GM15510 (cell line): ENCODE data around the gene LDLRAD3.

Source experiments
- POLR2A ChIP-seq: IDR thresholded peaks from 3 replicates; pipeline ENCODE4 v1.6.1; 2011; ENCODE audit warnings: borderline replicate concordance; ENCODE audit not compliant: insufficient read length; ENCODE audit errors: extremely low read depth

The LDLRAD3 gene

GRCh38 chr11:36053862-36054261 is 110.0 kb downstream of the LDLRAD3 start:
- no peak for TF ChIP-seq POLR2A

GRCh38 chr11:36054628-36055027 is 110.8 kb downstream of the LDLRAD3 start:
- no peak for TF ChIP-seq POLR2A

GRCh38 chr11:36056160-36056751 is 112.4 kb downstream of the LDLRAD3 start:
- no peak for TF ChIP-seq POLR2A

GRCh38 chr11:36057379-36058042 is 113.6 kb downstream of the LDLRAD3 start:
- no peak for TF ChIP-seq POLR2A

- no peak for TF ChIP-seq POLR2A
These were observed 115.8 kb downstream of the LDLRAD3 start for GRCh38 chr11:36059660-36060059.

- no peak for TF ChIP-seq POLR2A
These were observed 117.1 kb downstream of the LDLRAD3 start for GRCh38 chr11:36060926-36061325.

- no peak for TF ChIP-seq POLR2A
These were observed 117.6 kb downstream of the LDLRAD3 start for GRCh38 chr11:36061471-36061870.

- TF ChIP-seq POLR2A, result no peak
These were observed 119.0 kb downstream of the LDLRAD3 start for GRCh38 chr11:36062796-36063365.

- no peak for TF ChIP-seq POLR2A
These were observed 121.6 kb downstream of the LDLRAD3 start for GRCh38 chr11:36065436-36065835.

GRCh38 chr11:36066891-36067290 is 123.0 kb downstream of the LDLRAD3 start:
- no peak for TF ChIP-seq POLR2A

- TF ChIP-seq POLR2A, result no peak
These were observed 125.8 kb downstream of the LDLRAD3 start for GRCh38 chr11:36069576-36070212.

GRCh38 chr11:36070213-36070953 is 126.5 kb downstream of the LDLRAD3 start:
- no peak for TF ChIP-seq POLR2A

- no peak for TF ChIP-seq POLR2A
These were observed 127.1 kb downstream of the LDLRAD3 start for GRCh38 chr11:36070954-36071330.

GRCh38 chr11:36071917-36072500 is 128.1 kb downstream of the LDLRAD3 start:
- TF ChIP-seq POLR2A, result no peak
